Sigmoid colon (tissue), 7 donors: ENCODE results near the gene SLF2. TPM values are rescaled to one million over a fixed set of nuclear protein-coding genes. Genes with fewer than 3 reads are reported as not detected.

Experiments
- DNase-seq: peaks from one replicate; pipeline ENCODE4 v3.0.0-alpha.2; 2019
- H3K27ac ChIP-seq, 4 donors: fragments of 200-600 bp; sonication (generic); one replicate each; pipeline ENCODE4 v1.5.1; 2016 to 2019; ENCODE audit warnings: mild to moderate bottlenecking in 1 of 4
- H3K27me3 ChIP-seq, 3 donors: fragments of 200-600 bp; sonication (generic); one replicate each; pipeline ENCODE4 v1.5.1; 2019; ENCODE audit warnings: mild to moderate bottlenecking in 1 of 3
- H3K36me3 ChIP-seq, 4 donors: fragments of 200-600 bp; sonication (generic); one replicate each; pipeline ENCODE4 v1.5.1; 2016 to 2019
- H3K4me1 ChIP-seq, 4 donors: fragments of 200-600 bp; sonication (generic); one replicate each; pipeline ENCODE4 v1.5.1; 2017 to 2019
- H3K4me3 ChIP-seq, 4 donors: fragments of 200-600 bp; sonication (generic); one replicate each; pipeline ENCODE4 v1.5.1; 2017 to 2019; ENCODE audit warnings: mild to moderate bottlenecking in 2 of 4, moderate library complexity in 1 of 4
- H3K9me3 ChIP-seq, 4 donors: fragments of 200-600 bp in 3 of 4; sonication (generic) in 3 of 4; one replicate each; pipeline versions ENCODE4 v1.5.1 to v1.6.1; 2013 to 2019
- CTCF ChIP-seq, 4 experiments: fragments of 450-650 bp in 3 of 4; fragments of 200-600 bp in 1 of 4; IDR thresholded peaks; one replicate each; pipeline ENCODE4 v1.5.1; 2016 to 2019; ENCODE audit warnings: antibody characterized with exemption in 4 of 4, mild to moderate bottlenecking in 3 of 4, moderate library complexity in 2 of 4
- EP300 ChIP-seq, 4 donors: sonication (generic); formaldehyde crosslinking; IDR thresholded peaks; one replicate each; pipeline ENCODE4 v1.6.1; 2017; ENCODE audit warnings: antibody characterized with exemption in 4 of 4
- POLR2A ChIP-seq, 2 donors: fragments of 450-650 bp; IDR thresholded peaks; one replicate each; pipeline ENCODE4 v1.6.1; 2016; ENCODE audit warnings: antibody characterized with exemption in 2 of 2, mild to moderate bottlenecking in 2 of 2, moderate library complexity in 2 of 2
- POLR2AphosphoS5 ChIP-seq, 4 donors: sonication (generic); formaldehyde crosslinking; IDR thresholded peaks; one replicate each; pipeline ENCODE4 v1.6.1; 2017; ENCODE audit warnings: antibody characterized with exemption in 4 of 4
- WGBS, 2 donors: extraction: QIAGEN DNeasy Blood & Tissue Kit; methylation state at CpG; one replicate each; pipeline ENCODE4 v1.1.7; 2013; 5-methylcytosine and 5-hydroxymethylcytosine counted together
- intact Hi-C: fragments of 100-400 bp; cut with DNase I; formaldehyde crosslinking; loops from one replicate; pipeline ENCODE4 v1.15.1; 2023
- polyA plus RNA-seq, 3 donors: library from polyadenylated mRNA; stranded (reverse); fragments of 200-250 nt; gene quantifications; one replicate each; pipeline ENCODE4 v1.2.3, GENCODE V29; 2013
- total RNA-seq, 4 donors: library from RNA; depleted of rRNA; stranded (reverse); fragments of >200 nt; gene quantifications; one replicate each; pipeline ENCODE4 v1.1.0, GENCODE V29; 2016
- donor health status: healthy with polysubstance abuse.
- donor health status: Bipolar disorder and iron deficiency.
- donor health status: healthy.

SLF2 gene
- total and polyA plus RNA-seq, 7 donors = 3.2 to 49.9 (median 31.8) TPM

- H3K27ac ChIP-seq = no peak overlapping the region
- intact Hi-C loops = no loop called here
- H3K9me3 ChIP-seq = no peaks in the 10 kb centered on the region
- no peaks in the 10 kb centered on the region for H3K27me3 ChIP-seq
- DNase-seq = no peak
- no peak overlapping the region for H3K4me3 ChIP-seq
- H3K4me1 ChIP-seq = no peaks in the 10 kb centered on the region
- H3K36me3 ChIP-seq = peaks cover 0 to 98% (median 68%) of the 10 kb centered on the region in 4 donors
- TF ChIP-seq POLR2AphosphoS5 (IDR thresholded peaks at IDR 0.05) (no peak), CTCF (IDR thresholded peaks at IDR 0.05) (no peak), POLR2A (IDR thresholded peaks at IDR 0.05) (no peak), EP300 (IDR thresholded peaks at IDR 0.05) (no peak)
These were observed 27.1 kb downstream of the SLF2 start for GRCh38 chr10:100939763-100940344.

GRCh38 chr10:100942229-100942628 is 29.5 kb downstream of the SLF2 start:
- no peak for TF ChIP-seq EP300 (IDR thresholded peaks at IDR 0.05)
- TF ChIP-seq POLR2A (IDR thresholded peaks at IDR 0.05) = no peak
- no peak for TF ChIP-seq CTCF (IDR thresholded peaks at IDR 0.05)
- no peak for TF ChIP-seq POLR2AphosphoS5 (IDR thresholded peaks at IDR 0.05)
- Histone ChIP-seq H3K4me3 (no peak overlapping the region), H3K36me3 (peaks cover 0 to 98% (median 73%) of the 10 kb centered on the region in 4 donors), H3K27me3 (no peaks in the 10 kb centered on the region), H3K4me1 (no peaks in the 10 kb centered on the region), H3K9me3 (no peaks in the 10 kb centered on the region), H3K27ac (no peak overlapping the region)
- intact Hi-C loops = no loop called here
- no peak for DNase-seq
- WGBS, 2 donors = 95 to 96% methylated on average over 3 of the region's 3 CpGs

- Histone ChIP-seq H3K4me1 (no peaks in the 10 kb centered on the region), H3K27me3 (no peaks in the 10 kb centered on the region), H3K9me3 (no peaks in the 10 kb centered on the region), H3K27ac (no peak overlapping the region), H3K4me3 (no peak overlapping the region), H3K36me3 (peaks cover 0 to 98% (median 72%) of the 10 kb centered on the region in 4 donors)
- TF ChIP-seq POLR2A (IDR thresholded peaks at IDR 0.05) (no peak), CTCF (IDR thresholded peaks at IDR 0.05) (no peak), EP300 (IDR thresholded peaks at IDR 0.05) (no peak), POLR2AphosphoS5 (IDR thresholded peaks at IDR 0.05) (no peak)
- DNase-seq = no peak
- intact Hi-C loops = no loop called here
These were observed 30.7 kb downstream of the SLF2 start for GRCh38 chr10:100943508-100943907.

GRCh38 chr10:100945754-100946153 is 33.0 kb downstream of the SLF2 start:
- H3K36me3 ChIP-seq = peaks cover 10 to 100% (median 77%) of the 10 kb centered on the region in 4 donors
- intact Hi-C loops = no loop called here
- no peak overlapping the region for H3K4me3 ChIP-seq
- no peaks in the 10 kb centered on the region for H3K4me1 ChIP-seq
- no peak for DNase-seq
- no peak for TF ChIP-seq CTCF (IDR thresholded peaks at IDR 0.05)
- no peak for TF ChIP-seq POLR2AphosphoS5 (IDR thresholded peaks at IDR 0.05)
- no peak for TF ChIP-seq POLR2A (IDR thresholded peaks at IDR 0.05)
- no peak for TF ChIP-seq EP300 (IDR thresholded peaks at IDR 0.05)
- H3K27ac ChIP-seq = no peak overlapping the region
- no peaks in the 10 kb centered on the region for H3K9me3 ChIP-seq
- H3K27me3 ChIP-seq = no peaks in the 10 kb centered on the region

GRCh38 chr10:100948916-100949315 is 36.2 kb downstream of the SLF2 start:
- DNase-seq = no peak
- H3K36me3 ChIP-seq = peaks cover 26 to 100% (median 66%) of the 10 kb centered on the region in 4 donors
- WGBS, 2 donors = 94 to 96% methylated on average over 3 of the region's 3 CpGs
- TF ChIP-seq EP300 (IDR thresholded peaks at IDR 0.05) (no peak), CTCF (IDR thresholded peaks at IDR 0.05) (no peak), POLR2AphosphoS5 (IDR thresholded peaks at IDR 0.05) (no peak), POLR2A (IDR thresholded peaks at IDR 0.05) (no peak)
- no peaks in the 10 kb centered on the region for H3K9me3 ChIP-seq
- H3K27me3 ChIP-seq = no peaks in the 10 kb centered on the region
- intact Hi-C loops = no loop called here
- no peak overlapping the region for H3K27ac ChIP-seq
- no peaks in the 10 kb centered on the region for H3K4me1 ChIP-seq
- no peak overlapping the region for H3K4me3 ChIP-seq
